Activated CD8-positive, alpha-beta T cell treated with anti-CD3 and anti-CD28 coated beads for 36 hours (primary cell): ENCODE data around the gene RAP1A. TPM values are rescaled to one million over a fixed set of nuclear protein-coding genes. Genes with fewer than 3 reads are reported as not detected.

Experiments used
- ATAC-seq: fragments of 200-7000 bp; cut with Tn5 transposase; one replicate; pipeline ENCODE4 v1.10.0; 2021; ENCODE audit warnings: mild to moderate bottlenecking, moderate library complexity
- CTCF ChIA-PET: fragments of 350-600 bp; sonication (Branson Sonifier 250); formaldehyde crosslinking; loops from one replicate; lab custom pipeline; 2021; ENCODE audit warnings: antibody characterized with exemption; lab: Charles Lee
- POLR2A ChIA-PET: fragments of 350-600 bp; sonication (Branson Sonifier 250); formaldehyde crosslinking; loops from one replicate; lab custom pipeline; 2021; ENCODE audit warnings: antibody characterized with exemption; lab: Charles Lee
- DNase-seq: peaks from one replicate; pipeline ENCODE4 v3.0.0-alpha.2; 2020
- H3K27ac Mint-ChIP-seq: one replicate; pipeline ENCODE4 v1.8.0; 2021; ENCODE audit warnings: mild to moderate bottlenecking, mixed read lengths
- H3K27me3 Mint-ChIP-seq: one replicate; pipeline ENCODE4 v1.8.0; 2021; ENCODE audit warnings: mixed read lengths
- H3K36me3 Mint-ChIP-seq: one replicate; pipeline ENCODE4 v1.8.0; 2021; ENCODE audit warnings: low read depth, mixed read lengths
- H3K4me1 Mint-ChIP-seq: one replicate; pipeline ENCODE4 v1.8.0; 2021; ENCODE audit warnings: low read depth, mixed read lengths
- H3K4me3 Mint-ChIP-seq: one replicate; pipeline ENCODE4 v1.8.0; 2021; ENCODE audit warnings: mild to moderate bottlenecking, moderate library complexity, mixed read lengths
- H3K9me3 Mint-ChIP-seq: one replicate; pipeline ENCODE4 v1.8.0; 2021; ENCODE audit warnings: mixed read lengths
- CTCF ChIP-seq: fragments of 200-600 bp; IDR thresholded peaks from one replicate; pipeline ENCODE4 v1.8.0; 2022; ENCODE audit warnings: antibody characterized with exemption, mild to moderate bottlenecking
- intact Hi-C: fragments of 100-400 bp; cut with micrococcal nuclease; formaldehyde crosslinking; loops from one replicate; pipeline ENCODE4 v1.10.0; 2022
- total RNA-seq, 2 experiments: library from RNA; stranded (reverse); gene quantifications; one replicate each; pipeline ENCODE4 v1.2.3, GENCODE V29; 2021

The RAP1A gene
- total RNA-seq, 2 experiments from 2014 or later = 197 to 198 TPM

GRCh38 chr1:111729946-111730681 lies 110.5 kb downstream of the RAP1A start:
- no peak for DNase-seq
- Mint-ChIP-seq H3K36me3 (no peaks in the 10 kb centered on the region), H3K27me3 (no peaks in the 10 kb centered on the region), H3K9me3 (no peaks in the 10 kb centered on the region), H3K27ac (no peak overlapping the region), H3K4me3 (no peak overlapping the region), H3K4me1 (no peaks in the 10 kb centered on the region)
- POLR2A ChIA-PET = interaction anchor here (1.2 kb wide), 1 partner anchor 8 kb away, joined by 3 read pairs; no protein-coding TSS in a partner anchor
- ATAC-seq = no peak
- intact Hi-C loops = no loop called here
- no peak for TF ChIP-seq CTCF
- CTCF ChIA-PET = interaction anchor here (3.2 to 5.3 kb wide), 2 partner anchors 15 kb away, joined by 19 to 31 read pairs; no protein-coding TSS in a partner anchor

GRCh38 chr1:111730706-111731105 lies 111.1 kb downstream of the RAP1A start:
- ChIA-PET CTCF (interaction anchor here (5.3 kb wide), 1 partner anchor 16 kb away, joined by 31 read pairs; no protein-coding TSS in a partner anchor), POLR2A (interaction anchor here (1.2 kb wide), 1 partner anchor 223 kb away, joined by 5 read pairs; no protein-coding TSS in a partner anchor)
- Mint-ChIP-seq H3K27ac (no peak overlapping the region), H3K36me3 (no peaks in the 10 kb centered on the region), H3K4me3 (no peak overlapping the region), H3K4me1 (no peaks in the 10 kb centered on the region), H3K9me3 (no peaks in the 10 kb centered on the region), H3K27me3 (no peaks in the 10 kb centered on the region)
- intact Hi-C loops = no loop called here
- no peak for DNase-seq
- TF ChIP-seq CTCF = no peak
- no peak for ATAC-seq

GRCh38 chr1:111731956-111732355 lies 112.4 kb downstream of the RAP1A start:
- H3K9me3 Mint-ChIP-seq = no peaks in the 10 kb centered on the region
- POLR2A ChIA-PET = interaction anchor here (1.2 kb wide), 1 partner anchor 224 kb away, joined by 5 read pairs; no protein-coding TSS in a partner anchor
- intact Hi-C loops = no loop called here
- H3K27ac Mint-ChIP-seq = no peak overlapping the region
- CTCF ChIA-PET = interaction anchor here (0.9 to 5.3 kb wide), 2 partner anchors 17 to 38 kb away, joined by 4 to 31 read pairs; no protein-coding TSS in a partner anchor
- no peak overlapping the region for H3K4me3 Mint-ChIP-seq
- no peak for TF ChIP-seq CTCF
- H3K4me1 Mint-ChIP-seq = no peaks in the 10 kb centered on the region
- H3K36me3 Mint-ChIP-seq = no peaks in the 10 kb centered on the region
- H3K27me3 Mint-ChIP-seq = peaks cover 1% of the 10 kb centered on the region
- no peak for ATAC-seq
- DNase-seq = no peak

GRCh38 chr1:111732718-111733117 lies 113.1 kb downstream of the RAP1A start:
- ChIA-PET POLR2A (interaction anchor here (1.5 kb wide), 1 partner anchor 12 kb away, joined by 4 read pairs; no protein-coding TSS in a partner anchor), CTCF (interaction anchor here (0.9 to 5.3 kb wide), 2 partner anchors 18 to 37 kb away, joined by 4 to 31 read pairs; no protein-coding TSS in a partner anchor)
- Mint-ChIP-seq H3K4me3 (no peak overlapping the region), H3K4me1 (peaks cover 4% of the 10 kb centered on the region), H3K27ac (no peak overlapping the region), H3K27me3 (peaks cover 8% of the 10 kb centered on the region), H3K36me3 (no peaks in the 10 kb centered on the region), H3K9me3 (no peaks in the 10 kb centered on the region)
- no peak for DNase-seq
- no peak for TF ChIP-seq CTCF
- intact Hi-C loops = no loop called here
- ATAC-seq = no peak
